ENCODE measurements around the gene FEN1.

The FEN1 gene

DNA sequence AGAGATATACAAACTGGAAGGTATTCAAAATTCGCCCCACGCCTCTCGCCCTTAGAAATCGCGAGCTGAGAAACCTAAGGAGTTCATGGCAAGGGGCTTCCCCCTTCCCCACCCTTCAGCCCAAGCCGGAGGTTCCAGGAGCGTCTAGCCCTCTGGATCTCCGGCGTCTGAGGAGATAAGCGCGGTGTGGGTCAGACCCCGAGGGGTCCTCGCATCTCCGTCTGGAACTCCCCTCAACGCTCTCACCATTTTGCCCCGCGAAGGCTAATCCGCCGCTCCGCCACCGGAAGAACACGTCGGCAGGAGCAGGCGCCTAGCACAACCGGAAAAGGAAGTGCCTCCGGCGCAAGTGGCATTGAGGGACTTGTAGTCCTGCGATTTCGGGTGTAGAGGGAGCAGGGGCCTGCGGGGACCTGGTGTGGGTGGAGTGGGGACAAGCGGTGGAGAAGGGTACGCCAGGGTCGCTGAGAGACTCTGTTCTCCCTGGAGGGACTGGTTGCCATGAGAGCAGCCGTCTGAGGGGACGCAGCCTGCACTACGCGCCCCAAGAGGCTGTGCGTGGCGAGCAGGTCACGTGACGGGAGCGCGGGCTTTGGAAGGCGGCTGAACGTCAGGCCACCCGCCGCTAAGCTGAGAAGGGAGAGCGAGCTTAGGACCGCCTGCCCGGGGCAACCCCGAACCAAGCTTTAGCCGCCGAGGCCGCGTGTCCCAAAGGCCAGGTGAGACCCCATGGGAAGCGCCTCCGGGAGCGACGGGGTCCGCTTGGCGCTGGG is at the start of gene FEN1, which contains the start of gene TMEM258:
Gene FEN1, plus strand, starts transcription at position 602 of the 773 bp plus-strand sequence. CDS start 2,451 bp downstream, outside the sequence.
Gene TMEM258, minus strand, starts transcription at position 290 of the 773 bp plus-strand sequence. Its CDS starts 41 bp downstream, at position 249.
- H3K27ac ChIP-seq (ENCODE audit: low read depth, low read length) = peak within 1 kb of the TSS; percentile 93
- peak within 1 kb of the TSS; percentile 81 to 99 (median 92) for H3K9ac ChIP-seq (ENCODE audit: low read length in 5 of 5)
- peaks cover 0 to 29% (median 19%) of the 10 kb centered on the region in 5 donors for H3K4me1 ChIP-seq (ENCODE audit: control insufficient read depth in 5 of 5, insufficient read depth in 5 of 5, low read length in 5 of 5)
- no peaks in the 10 kb centered on the region for H3K9me3 ChIP-seq (ENCODE audit: control insufficient read depth in 5 of 5, low read length in 5 of 5)
- no peaks in the 10 kb centered on the region for H3K27me3 ChIP-seq (ENCODE audit: control insufficient read depth in 5 of 5, insufficient read depth in 4 of 5, low read length in 5 of 5)
- peaks cover 0 to 42% (median 34%) of the 10 kb centered on the region in 5 donors for H3K36me3 ChIP-seq (ENCODE audit: control insufficient read depth in 5 of 5, insufficient read depth in 5 of 5, low read length in 5 of 5)
- H3K4me3 ChIP-seq (ENCODE audit: low read depth in 1 of 5, low read length in 5 of 5) = peak within 1 kb of the TSS; percentile 81 to 96 (median 90)

DNA sequence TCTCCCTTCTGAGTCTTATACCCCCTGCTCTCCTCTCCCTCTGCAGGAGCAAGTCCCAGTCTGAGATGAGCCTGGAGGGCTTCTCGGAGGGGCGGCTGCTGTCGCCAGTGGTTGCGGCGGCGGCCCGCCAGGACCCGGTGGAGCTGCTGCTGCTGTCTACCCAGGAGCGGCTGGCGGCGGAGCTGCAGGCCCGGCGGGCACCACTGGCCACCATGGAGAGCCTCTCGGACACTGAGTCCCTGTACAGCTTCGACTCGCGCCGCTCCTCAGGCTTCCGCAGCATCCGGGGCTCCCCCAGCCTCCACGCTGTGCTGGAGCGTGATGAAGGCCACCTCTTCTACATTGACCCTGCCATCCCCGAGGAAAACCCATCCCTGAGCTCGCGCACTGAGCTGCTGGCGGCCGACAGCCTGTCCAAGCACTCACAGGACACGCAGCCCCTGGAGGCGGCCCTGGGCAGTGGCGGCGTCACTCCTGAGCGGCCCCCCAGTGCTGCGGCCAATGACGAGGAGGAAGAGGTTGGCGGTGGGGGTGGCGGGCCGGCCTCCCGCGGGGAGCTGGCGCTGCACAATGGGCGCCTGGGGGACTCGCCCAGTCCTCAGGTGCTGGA is 49.1 kb upstream of the FEN1 start:
- H3K36me3 ChIP-seq (ENCODE audit: control insufficient read depth in 5 of 5, insufficient read depth in 5 of 5, low read length in 5 of 5) = peaks cover 0 to 52% (median 29%) of the 10 kb centered on the region in 5 donors
- H3K4me3 ChIP-seq (ENCODE audit: low read depth in 1 of 5, low read length in 5 of 5) = no peak overlapping the region
- peaks cover 0 to 35% (median 22%) of the 10 kb centered on the region in 5 donors for H3K4me1 ChIP-seq (ENCODE audit: control insufficient read depth in 5 of 5, insufficient read depth in 5 of 5, low read length in 5 of 5)
- H3K9ac ChIP-seq (ENCODE audit: low read length in 5 of 5) = no peak overlapping the region
- no peaks in the 10 kb centered on the region for H3K9me3 ChIP-seq (ENCODE audit: control insufficient read depth in 5 of 5, low read length in 5 of 5)
- no peaks in the 10 kb centered on the region for H3K27me3 ChIP-seq (ENCODE audit: control insufficient read depth in 5 of 5, insufficient read depth in 4 of 5, low read length in 5 of 5)
- H3K27ac ChIP-seq (ENCODE audit: low read depth, low read length) = no peak overlapping the region

GRCh38 chr11:61744181-61744580 is 48.5 kb upstream of the FEN1 start:
- Histone ChIP-seq H3K27me3 (ENCODE audit: control insufficient read depth in 5 of 5, insufficient read depth in 4 of 5, low read length in 5 of 5) (no peaks in the 10 kb centered on the region), H3K4me3 (ENCODE audit: low read depth in 1 of 5, low read length in 5 of 5) (no peak overlapping the region), H3K36me3 (ENCODE audit: control insufficient read depth in 5 of 5, insufficient read depth in 5 of 5, low read length in 5 of 5) (peaks cover 0 to 47% (median 29%) of the 10 kb centered on the region in 5 donors), H3K9ac (ENCODE audit: low read length in 5 of 5) (no peak overlapping the region), H3K9me3 (ENCODE audit: control insufficient read depth in 5 of 5, low read length in 5 of 5) (no peaks in the 10 kb centered on the region), H3K27ac (ENCODE audit: low read depth, low read length) (no peak overlapping the region), H3K4me1 (ENCODE audit: control insufficient read depth in 5 of 5, insufficient read depth in 5 of 5, low read length in 5 of 5) (peaks cover 0 to 31% (median 22%) of the 10 kb centered on the region in 5 donors)

GRCh38 chr11:61744609-61745156 is 48.0 kb upstream of the FEN1 start:
- peaks cover 0 to 43% (median 29%) of the 10 kb centered on the region in 5 donors for H3K36me3 ChIP-seq (ENCODE audit: control insufficient read depth in 5 of 5, insufficient read depth in 5 of 5, low read length in 5 of 5)
- no peaks in the 10 kb centered on the region for H3K27me3 ChIP-seq (ENCODE audit: control insufficient read depth in 5 of 5, insufficient read depth in 4 of 5, low read length in 5 of 5)
- H3K27ac ChIP-seq (ENCODE audit: low read depth, low read length) = no peak overlapping the region
- no peaks in the 10 kb centered on the region for H3K9me3 ChIP-seq (ENCODE audit: control insufficient read depth in 5 of 5, low read length in 5 of 5)
- no peak overlapping the region for H3K4me3 ChIP-seq (ENCODE audit: low read depth in 1 of 5, low read length in 5 of 5)
- H3K9ac ChIP-seq (ENCODE audit: low read length in 5 of 5) = no peak overlapping the region
- H3K4me1 ChIP-seq (ENCODE audit: control insufficient read depth in 5 of 5, insufficient read depth in 5 of 5, low read length in 5 of 5) = peaks cover 0 to 26% (median 18%) of the 10 kb centered on the region in 5 donors

GRCh38 chr11:61745781-61746441 is 46.8 kb upstream of the FEN1 start:
- H3K9ac ChIP-seq (ENCODE audit: low read length in 5 of 5) = no peak overlapping the region
- H3K36me3 ChIP-seq (ENCODE audit: control insufficient read depth in 5 of 5, insufficient read depth in 5 of 5, low read length in 5 of 5) = peaks cover 0 to 31% (median 20%) of the 10 kb centered on the region in 5 donors
- H3K27ac ChIP-seq (ENCODE audit: low read depth, low read length) = no peak overlapping the region
- no peak overlapping the region for H3K4me3 ChIP-seq (ENCODE audit: low read depth in 1 of 5, low read length in 5 of 5)
- peaks cover 0 to 15% (median 6%) of the 10 kb centered on the region in 5 donors for H3K4me1 ChIP-seq (ENCODE audit: control insufficient read depth in 5 of 5, insufficient read depth in 5 of 5, low read length in 5 of 5)
- no peaks in the 10 kb centered on the region for H3K9me3 ChIP-seq (ENCODE audit: control insufficient read depth in 5 of 5, low read length in 5 of 5)
- no peaks in the 10 kb centered on the region for H3K27me3 ChIP-seq (ENCODE audit: control insufficient read depth in 5 of 5, insufficient read depth in 4 of 5, low read length in 5 of 5)

DNA sequence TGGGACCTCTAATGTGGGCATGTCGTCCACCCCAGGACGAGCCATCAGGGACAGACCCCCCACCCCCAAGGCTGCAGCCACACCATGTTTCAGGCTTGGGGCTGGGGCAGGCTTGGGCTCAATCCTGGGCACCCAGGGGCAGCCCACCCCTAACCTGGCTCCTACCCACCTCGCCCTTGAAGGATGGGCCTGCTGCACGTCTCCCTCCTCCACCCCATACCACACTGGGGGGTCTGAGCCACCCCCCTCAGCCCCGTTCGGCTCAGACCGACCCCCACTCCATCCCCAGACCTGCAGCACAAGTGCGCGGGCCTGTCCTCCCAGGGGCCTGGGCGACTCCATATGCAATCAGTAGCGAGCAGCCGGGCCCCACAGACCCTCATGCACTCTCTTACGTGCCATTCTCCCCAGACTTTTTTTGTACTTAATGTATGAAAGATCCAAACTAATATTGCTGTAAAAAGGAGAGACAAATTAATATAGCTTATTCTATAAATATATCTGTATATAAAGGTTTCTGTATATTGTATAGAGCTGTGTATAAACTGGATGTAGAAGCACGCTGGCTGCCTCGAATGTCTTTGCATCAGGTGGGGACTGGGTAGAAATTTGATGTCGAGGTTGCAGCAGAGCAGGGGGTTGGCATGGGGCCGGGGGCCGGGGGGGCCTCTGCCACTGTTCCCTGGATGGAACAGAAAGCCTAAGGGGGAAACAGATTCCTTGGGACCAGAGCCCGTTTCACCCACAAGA is 46.1 kb upstream of the FEN1 start:
- H3K27me3 ChIP-seq (ENCODE audit: control insufficient read depth in 5 of 5, insufficient read depth in 4 of 5, low read length in 5 of 5) = no peaks in the 10 kb centered on the region
- no peak overlapping the region for H3K27ac ChIP-seq (ENCODE audit: low read depth, low read length)
- no peaks in the 10 kb centered on the region for H3K9me3 ChIP-seq (ENCODE audit: control insufficient read depth in 5 of 5, low read length in 5 of 5)
- H3K4me1 ChIP-seq (ENCODE audit: control insufficient read depth in 5 of 5, insufficient read depth in 5 of 5, low read length in 5 of 5) = peaks cover 0 to 15% (median 6%) of the 10 kb centered on the region in 5 donors
- peaks cover 0 to 26% (median 15%) of the 10 kb centered on the region in 5 donors for H3K36me3 ChIP-seq (ENCODE audit: control insufficient read depth in 5 of 5, insufficient read depth in 5 of 5, low read length in 5 of 5)
- H3K9ac ChIP-seq (ENCODE audit: low read length in 5 of 5) = no peak overlapping the region
- no peak overlapping the region for H3K4me3 ChIP-seq (ENCODE audit: low read depth in 1 of 5, low read length in 5 of 5)

- peaks cover 0 to 19% (median 8%) of the 10 kb centered on the region in 5 donors for H3K36me3 ChIP-seq (ENCODE audit: control insufficient read depth in 5 of 5, insufficient read depth in 5 of 5, low read length in 5 of 5)
- no peak overlapping the region for H3K4me3 ChIP-seq (ENCODE audit: low read depth in 1 of 5, low read length in 5 of 5)
- H3K9ac ChIP-seq (ENCODE audit: low read length in 5 of 5) = peak overlapping the region in 2 of 5 donors; percentile 7 to 31
- H3K4me1 ChIP-seq (ENCODE audit: control insufficient read depth in 5 of 5, insufficient read depth in 5 of 5, low read length in 5 of 5) = peaks cover 0 to 16% (median 11%) of the 10 kb centered on the region in 5 donors
- H3K27ac ChIP-seq (ENCODE audit: low read depth, low read length) = no peak overlapping the region
- peaks cover 0 to 4% (median 3%) of the 10 kb centered on the region in 5 donors for H3K27me3 ChIP-seq (ENCODE audit: control insufficient read depth in 5 of 5, insufficient read depth in 4 of 5, low read length in 5 of 5)
- no peaks in the 10 kb centered on the region for H3K9me3 ChIP-seq (ENCODE audit: control insufficient read depth in 5 of 5, low read length in 5 of 5)
Measured at GRCh38 chr11:61747192-61747966, 45.3 kb upstream of the FEN1 start.

DNA sequence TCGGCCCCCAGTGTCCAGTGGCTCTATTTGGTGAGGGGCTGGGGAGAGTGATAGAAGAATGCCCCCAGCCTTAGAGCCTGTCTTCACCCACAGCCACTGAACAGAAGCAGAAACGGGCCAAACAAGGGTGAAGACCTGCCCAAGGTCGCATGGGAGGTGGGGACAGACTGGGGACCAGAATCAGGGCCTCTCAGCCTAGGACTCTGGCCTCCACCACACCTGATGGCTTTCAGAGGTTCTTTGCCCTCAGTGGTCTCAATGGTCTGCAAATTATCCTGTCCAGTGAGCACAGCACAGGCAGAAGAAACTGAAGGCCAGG is 44.8 kb upstream of the FEN1 start:
- Histone ChIP-seq H3K4me3 (ENCODE audit: low read depth in 1 of 5, low read length in 5 of 5) (no peak overlapping the region), H3K4me1 (ENCODE audit: control insufficient read depth in 5 of 5, insufficient read depth in 5 of 5, low read length in 5 of 5) (peaks cover 0 to 19% (median 15%) of the 10 kb centered on the region in 5 donors), H3K36me3 (ENCODE audit: control insufficient read depth in 5 of 5, insufficient read depth in 5 of 5, low read length in 5 of 5) (peaks cover 0 to 18% (median 8%) of the 10 kb centered on the region in 5 donors), H3K27me3 (ENCODE audit: control insufficient read depth in 5 of 5, insufficient read depth in 4 of 5, low read length in 5 of 5) (peaks cover 0 to 4% (median 3%) of the 10 kb centered on the region in 5 donors), H3K9ac (ENCODE audit: low read length in 5 of 5) (peak overlapping the region in 2 of 5 donors; percentile 7 to 31), H3K27ac (ENCODE audit: low read depth, low read length) (no peak overlapping the region), H3K9me3 (ENCODE audit: control insufficient read depth in 5 of 5, low read length in 5 of 5) (no peaks in the 10 kb centered on the region)

Measured in subcutaneous abdominal adipose tissue (tissue), 5 donors.